B cell (primary cell): ENCODE data around the gene C17orf113. TPM values are rescaled to one million over a fixed set of nuclear protein-coding genes. Genes with fewer than 3 reads are reported as not detected.

ENCODE experiments used
- ATAC-seq: fragments of 200-7000 bp; cut with Tn5 transposase; one replicate; pipeline ENCODE4 v1.10.0; 2021; ENCODE audit warnings: low read depth, mild to moderate bottlenecking, moderate number of reproducible peaks, moderate library complexity
- CTCF ChIA-PET: fragments of 350-600 bp; sonication (Branson Sonifier 250); formaldehyde crosslinking; loops from one replicate; lab custom pipeline; 2021; ENCODE audit warnings: antibody characterized with exemption, inconsistent platforms; lab: Charles Lee
- POLR2A ChIA-PET: fragments of 350-600 bp; sonication (Branson Sonifier 250); formaldehyde crosslinking; loops from one replicate; lab custom pipeline; 2021; ENCODE audit warnings: antibody characterized with exemption; lab: Charles Lee
- DNase-seq: peaks from one replicate; pipeline ENCODE4 v3.0.0; 2013
- H2AFZ ChIP-seq: 2 replicates; pipeline ENCODE4 v1.6.1; 2012; ENCODE audit warnings: mild to moderate bottlenecking, low read depth, low read length; ENCODE audit not compliant: insufficient read depth, poor library complexity, severe bottlenecking
- H3K27ac ChIP-seq, 2 donors: 1 replicate in 1 of 2; 2 replicates in 1 of 2; pipeline ENCODE4 v1.5.1; 2012 to 2013; ENCODE audit warnings: low read length in 2 of 2, mild to moderate bottlenecking in 2 of 2, moderate library complexity in 1 of 2
- H3K27me3 ChIP-seq, 4 experiments: fragments of 200-600 bp in 1 of 4; sonication (generic) in 1 of 4; replicated peaks in 1 of 4; 1 replicate in 2 of 4; 2 replicates in 2 of 4; pipeline versions ENCODE4 v1.6.1 to v1.7.0; 2013 to 2016; ENCODE audit warnings: low read length in 3 of 4, mild to moderate bottlenecking in 2 of 4, mixed read lengths in 1 of 4, moderate library complexity in 1 of 4; ENCODE audit not compliant: insufficient read depth in 4 of 4, control insufficient read depth in 3 of 4; ENCODE audit errors: control extremely low read depth in 1 of 4
- H3K36me3 ChIP-seq, 2 experiments: replicated peaks in 1 of 2; 1 replicate in 1 of 2; 2 replicates in 1 of 2; pipeline versions ENCODE4 v1.6.1 to v1.7.1; 2013; ENCODE audit warnings: low read length in 1 of 2; ENCODE audit not compliant: insufficient read depth in 2 of 2, control insufficient read depth in 1 of 2; ENCODE audit errors: control extremely low read depth in 1 of 2, extremely low read depth in 1 of 2
- H3K4me1 ChIP-seq, 2 donors: fragments of 200-600 bp in 1 of 2; sonication (generic) in 1 of 2; 1 replicate in 1 of 2; 2 replicates in 1 of 2; pipeline versions ENCODE4 v1.5.1 to v1.6.1; 2013 to 2017; ENCODE audit warnings: low read length in 2 of 2; ENCODE audit not compliant: control insufficient read depth in 2 of 2, insufficient read depth in 2 of 2
- H3K4me2 ChIP-seq: replicated peaks from 2 replicates; pipeline ENCODE3; 2012; ENCODE audit warnings: mild to moderate bottlenecking, low read depth, low read length; ENCODE audit not compliant: poor library complexity, severe bottlenecking
- H3K4me3 ChIP-seq, 5 experiments: fragments of 200-600 bp in 1 of 5; sonication (generic) in 1 of 5; 1 replicate in 3 of 5; 2 replicates in 2 of 5; pipeline versions ENCODE4 v1.5.1 to v1.7.0; 2011 to 2016; ENCODE audit warnings: low read length in 4 of 5, mild to moderate bottlenecking in 4 of 5, low read depth in 2 of 5, control low read depth in 1 of 5, moderate library complexity in 1 of 5; ENCODE audit not compliant: insufficient read depth in 1 of 5; ENCODE audit errors: control extremely low read depth in 1 of 5, extremely low read depth in 1 of 5
- H3K79me2 ChIP-seq: fragments of 200-600 bp; sonication (generic); one replicate; pipeline ENCODE4 v1.6.0; 2016; ENCODE audit warnings: low read length; ENCODE audit not compliant: control insufficient read depth, insufficient read depth
- H3K9ac ChIP-seq: fragments of 200-600 bp; sonication (generic); 2 replicates; pipeline ENCODE4 v1.6.1; 2017; ENCODE audit warnings: mild to moderate bottlenecking, low read length, moderate library complexity
- H3K9me3 ChIP-seq, 3 donors: one replicate each; pipeline versions ENCODE4 v1.6.1 to v1.7.1; 2013; ENCODE audit warnings: low read length in 2 of 3; ENCODE audit not compliant: control insufficient read depth in 2 of 3, insufficient read depth in 1 of 3; ENCODE audit errors: control extremely low read depth in 1 of 3
- H4K20me1 ChIP-seq: 2 replicates; pipeline ENCODE4 v1.6.0; 2012; ENCODE audit warnings: mild to moderate bottlenecking, low read length; ENCODE audit not compliant: insufficient read depth, control insufficient read depth, poor library complexity, severe bottlenecking
- H3K27ac Mint-ChIP-seq: one replicate; pipeline ENCODE4 v1.8.0; 2021; ENCODE audit warnings: mixed read lengths
- H3K27me3 Mint-ChIP-seq: one replicate; pipeline ENCODE4 v1.8.0; 2021; ENCODE audit warnings: mixed read lengths
- H3K4me1 Mint-ChIP-seq: one replicate; pipeline ENCODE4 v1.8.0; 2021; ENCODE audit warnings: mixed read lengths
- H3K4me3 Mint-ChIP-seq: one replicate; pipeline ENCODE4 v1.8.0; 2021; ENCODE audit warnings: mixed read lengths
- H3K9me3 Mint-ChIP-seq: one replicate; pipeline ENCODE4 v1.8.0; 2022; ENCODE audit warnings: mixed read lengths; ENCODE audit not compliant: insufficient read depth
- EZH2 ChIP-seq: IDR thresholded peaks from 2 replicates; pipeline ENCODE4 v1.6.1; 2012; ENCODE audit warnings: borderline replicate concordance, low read depth, mild to moderate bottlenecking, moderate library complexity, low read length; ENCODE audit not compliant: insufficient read depth, poor library complexity, severe bottlenecking
- WGBS: methylation state at CpG from one replicate; pipeline ENCODE4 v1.1.5; 2013; ENCODE audit warnings: missing lambda C conversion rate; ENCODE audit not compliant: insufficient coverage; 5-methylcytosine and 5-hydroxymethylcytosine counted together
- intact Hi-C: fragments of 100-400 bp; cut with micrococcal nuclease; formaldehyde crosslinking; loops from one replicate; pipeline ENCODE4 v1.10.0; 2022
- polyA plus RNA-seq: library from polyadenylated mRNA; depleted of rRNA; stranded (reverse); fragments of >200 nt; gene quantifications from 2 replicates; pipeline ENCODE4 v1.2.3, GENCODE V29; 2012
- total RNA-seq, 2 donors: library from RNA; stranded (reverse); fragments of 120-200 nt in 1 of 2; gene quantifications; 1 replicate in 1 of 2; 2 replicates in 1 of 2; pipeline versions ENCODE4 v1.2.3 to v1.2.4, GENCODE V29; 2013 to 2022
- TF ChIP-seq, protein P1 (sequence below): fragments of 200-600 bp; IDR thresholded peaks from one replicate; pipeline ENCODE4 v1.8.0; 2022; ENCODE audit warnings: antibody characterized with exemption, mild to moderate bottlenecking

The C17orf113 gene
- total and polyA plus RNA-seq, 2 donors (not counting 1 experiment from before 2014, with no cell fraction given) = 1.2 to 2.1 TPM

DNA sequence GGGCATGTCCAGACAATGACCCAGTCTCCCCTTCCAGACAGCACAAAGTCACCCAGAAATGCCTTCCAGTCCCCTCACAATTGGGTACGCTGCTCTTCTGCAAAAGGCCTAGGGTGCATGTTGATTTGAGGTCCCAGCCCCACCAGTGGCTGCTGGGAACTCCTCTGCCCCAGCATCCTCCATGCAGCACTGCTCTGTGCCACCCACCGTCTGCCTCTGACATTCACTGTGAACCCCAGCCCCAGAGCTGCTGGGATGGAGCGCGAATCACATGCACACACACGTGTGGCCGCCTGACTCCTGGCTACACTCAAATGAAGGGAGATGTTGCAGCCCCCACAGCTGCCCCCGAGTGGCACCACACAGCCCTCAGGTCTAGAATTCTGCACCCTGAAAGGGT, 1.2 kb upstream of the C17orf113 start:
- CTCF ChIA-PET = interaction anchor here (0.8 to 1.5 kb wide), 5 partner anchors 13 to 133 kb away, joined by 3 to 5 read pairs (median 3); partner anchors contain the start of gene ACLY

DNA sequence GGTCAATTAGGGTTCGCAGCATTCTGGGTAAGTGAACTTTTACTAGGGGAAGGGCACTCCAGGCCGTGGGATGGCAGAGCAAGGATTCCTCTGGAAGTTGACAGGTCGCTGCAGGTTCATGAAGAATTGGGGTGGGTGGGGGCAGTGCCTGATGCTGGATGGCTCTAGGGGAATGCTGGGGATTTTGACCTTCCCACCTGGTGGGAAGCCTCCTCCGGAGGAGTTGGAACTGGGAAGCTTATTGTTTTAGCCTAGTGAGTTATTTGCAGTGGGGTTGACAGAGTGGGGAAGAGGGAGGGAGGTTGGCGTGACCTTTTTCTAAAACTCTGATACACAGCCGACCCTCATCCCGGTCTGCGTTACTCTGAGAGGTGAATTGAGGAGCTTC, 606 bp upstream of the C17orf113 start:
- H3K9ac ChIP-seq = peak overlapping the region; percentile 34
- no peaks in the 10 kb centered on the region for H3K79me2 ChIP-seq
- peak overlapping the region; percentile 96 for H2AFZ ChIP-seq
- no peaks in the 10 kb centered on the region for H3K36me3 ChIP-seq
- Mint-ChIP-seq H3K4me1 (peaks cover 9% of the 10 kb centered on the region), H3K4me3 (peak overlapping the region; percentile 89), H3K9me3 (no peaks in the 10 kb centered on the region), H3K27me3 (peaks cover 40% of the 10 kb centered on the region), H3K27ac (peak overlapping the region; percentile 15)
- peaks cover 0 to 14% (median 3%) of the 10 kb centered on the region in 4 experiments for H3K27me3 ChIP-seq
- 83% methylated on average over 8 of the region's 8 CpGs for WGBS
- peak overlapping the region; percentile 95 for H3K4me2 ChIP-seq
- peak overlapping the region in 3 of 5 experiments; percentile 50 to 62 (median 61) for H3K4me3 ChIP-seq
- no peak for ATAC-seq
- H4K20me1 ChIP-seq = no peaks in the 10 kb centered on the region
- TF ChIP-seq, protein P1, sequence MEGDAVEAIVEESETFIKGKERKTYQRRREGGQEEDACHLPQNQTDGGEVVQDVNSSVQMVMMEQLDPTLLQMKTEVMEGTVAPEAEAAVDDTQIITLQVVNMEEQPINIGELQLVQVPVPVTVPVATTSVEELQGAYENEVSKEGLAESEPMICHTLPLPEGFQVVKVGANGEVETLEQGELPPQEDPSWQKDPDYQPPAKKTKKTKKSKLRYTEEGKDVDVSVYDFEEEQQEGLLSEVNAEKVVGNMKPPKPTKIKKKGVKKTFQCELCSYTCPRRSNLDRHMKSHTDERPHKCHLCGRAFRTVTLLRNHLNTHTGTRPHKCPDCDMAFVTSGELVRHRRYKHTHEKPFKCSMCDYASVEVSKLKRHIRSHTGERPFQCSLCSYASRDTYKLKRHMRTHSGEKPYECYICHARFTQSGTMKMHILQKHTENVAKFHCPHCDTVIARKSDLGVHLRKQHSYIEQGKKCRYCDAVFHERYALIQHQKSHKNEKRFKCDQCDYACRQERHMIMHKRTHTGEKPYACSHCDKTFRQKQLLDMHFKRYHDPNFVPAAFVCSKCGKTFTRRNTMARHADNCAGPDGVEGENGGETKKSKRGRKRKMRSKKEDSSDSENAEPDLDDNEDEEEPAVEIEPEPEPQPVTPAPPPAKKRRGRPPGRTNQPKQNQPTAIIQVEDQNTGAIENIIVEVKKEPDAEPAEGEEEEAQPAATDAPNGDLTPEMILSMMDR = no peak
- no peak for TF ChIP-seq EZH2
- POLR2A ChIA-PET = no interaction called here
- H3K9me3 ChIP-seq = peaks cover 0 to 6% (median 0%) of the 10 kb centered on the region in 3 donors
- no peak for DNase-seq
- CTCF ChIA-PET = interaction anchor here (0.8 to 1.5 kb wide), 6 partner anchors 14 to 133 kb away, joined by 3 to 5 read pairs (median 3); partner anchors contain the start of gene ACLY
- no peak overlapping the region for H3K27ac ChIP-seq
- intact Hi-C loops = no loop called here
- peaks cover 7 to 12% of the 10 kb centered on the region in 2 donors for H3K4me1 ChIP-seq

More for the DNA sequence above, 1.2 kb upstream of the C17orf113 start:
- intact Hi-C loops = no loop called here
- Histone ChIP-seq H3K4me3 (no peak overlapping the region), H2AFZ (no peak overlapping the region), H3K9me3 (peaks cover 0 to 12% (median 0%) of the 10 kb centered on the region in 3 donors), H3K36me3 (no peaks in the 10 kb centered on the region), H3K9ac (no peak overlapping the region), H4K20me1 (no peaks in the 10 kb centered on the region), H3K27me3 (peaks cover 0 to 14% (median 3%) of the 10 kb centered on the region in 4 experiments), H3K27ac (no peak overlapping the region), H3K4me1 (peaks cover 7 to 12% of the 10 kb centered on the region in 2 donors), H3K4me2 (no peak overlapping the region), H3K79me2 (no peaks in the 10 kb centered on the region)
- Mint-ChIP-seq H3K27me3 (peaks cover 40% of the 10 kb centered on the region), H3K9me3 (no peaks in the 10 kb centered on the region), H3K27ac (no peak overlapping the region), H3K4me1 (peaks cover 9% of the 10 kb centered on the region), H3K4me3 (peak overlapping the region; percentile 64)
- ATAC-seq = no peak
- POLR2A ChIA-PET = no interaction called here
- DNase-seq = no peak
- no peak for TF ChIP-seq EZH2
- TF ChIP-seq, protein P1 = no peak
- 86% methylated on average over 7 of the region's 7 CpGs for WGBS
